GM12892 (cell line): Measurements from ENCODE around the gene C1orf53.

ENCODE experiments used
- DNase-seq: peaks from one replicate; pipeline ENCODE4 v3.0.0; 2011; ENCODE audit not compliant: insufficient read length
- FAIRE-seq: peaks from 2 replicates; lab custom pipeline; 2011; peaks lifted over from hg19 to GRCh38; lab: Jason Lieb, UNC
- POLR2A ChIP-seq: IDR thresholded peaks from 2 replicates; pipeline ENCODE4 v1.6.1; 2011; ENCODE audit warnings: low read depth, low read length, control low read depth
- POLR2AphosphoS5 ChIP-seq: IDR thresholded peaks from 2 replicates; pipeline ENCODE4 v1.6.1; 2011; ENCODE audit warnings: low read depth, low read length, control low read depth
- TAF1 ChIP-seq: IDR thresholded peaks from 2 replicates; pipeline ENCODE4 v1.6.1; 2011; ENCODE audit warnings: low read depth, mild to moderate bottlenecking, control low read depth, low read length, borderline replicate concordance

C1orf53 gene

GRCh38 chr1:197916500-197916983 lies 14.1 kb downstream of the C1orf53 start:
- FAIRE-seq (no peak), DNase-seq (no peak)
- TF ChIP-seq POLR2A: no peak
- no peak for TF ChIP-seq POLR2AphosphoS5
- no peak for TF ChIP-seq TAF1

- no peak for TF ChIP-seq POLR2A
- no peak for TF ChIP-seq TAF1
- no peak for DNase-seq
- no peak for FAIRE-seq
Measured at GRCh38 chr1:197917805-197918651, 15.6 kb downstream of the C1orf53 start.

- no peak for FAIRE-seq
- TF ChIP-seq TAF1: no peak
- no peak for TF ChIP-seq POLR2AphosphoS5
- no peak for TF ChIP-seq POLR2A
- DNase-seq: no peak
Measured at GRCh38 chr1:197918807-197919345, 16.4 kb downstream of the C1orf53 start.

GRCh38 chr1:197919346-197920066 lies 17.1 kb downstream of the C1orf53 start:
- TF ChIP-seq POLR2AphosphoS5 (no peak), POLR2A (no peak), TAF1 (no peak)
- no peak for DNase-seq
- FAIRE-seq: no peak

- TF ChIP-seq TAF1 (no peak), POLR2AphosphoS5 (no peak), POLR2A (no peak)
- FAIRE-seq (no peak), DNase-seq (no peak)
Measured at GRCh38 chr1:197920067-197920396, 17.6 kb downstream of the C1orf53 start.

GRCh38 chr1:197920414-197921117 lies 18.1 kb downstream of the C1orf53 start:
- FAIRE-seq: no peak
- no peak for DNase-seq
- TF ChIP-seq POLR2A (no peak), POLR2AphosphoS5 (no peak), TAF1 (no peak)

- DNase-seq (no peak), FAIRE-seq (no peak)
- no peak for TF ChIP-seq POLR2AphosphoS5
- no peak for TF ChIP-seq POLR2A
- TF ChIP-seq TAF1: no peak
Measured at GRCh38 chr1:197921235-197922069, 19.0 kb downstream of the C1orf53 start.

GRCh38 chr1:197922070-197922390 lies 19.6 kb downstream of the C1orf53 start:
- TF ChIP-seq POLR2AphosphoS5 (no peak), TAF1 (no peak), POLR2A (no peak)
- DNase-seq (no peak), FAIRE-seq (no peak)

GRCh38 chr1:197923038-197923437 lies 20.6 kb downstream of the C1orf53 start:
- FAIRE-seq (no peak), DNase-seq (no peak)
- TF ChIP-seq POLR2AphosphoS5: no peak
- no peak for TF ChIP-seq TAF1
- TF ChIP-seq POLR2A: no peak

- TF ChIP-seq POLR2A (no peak), TAF1 (no peak)
- DNase-seq: no peak
- FAIRE-seq: peak; percentile 62
Measured at GRCh38 chr1:197924516-197925123, 22.2 kb downstream of the C1orf53 start.
